ENCODE measurements around the gene PSMC5.

Gene PSMC5

DNA sequence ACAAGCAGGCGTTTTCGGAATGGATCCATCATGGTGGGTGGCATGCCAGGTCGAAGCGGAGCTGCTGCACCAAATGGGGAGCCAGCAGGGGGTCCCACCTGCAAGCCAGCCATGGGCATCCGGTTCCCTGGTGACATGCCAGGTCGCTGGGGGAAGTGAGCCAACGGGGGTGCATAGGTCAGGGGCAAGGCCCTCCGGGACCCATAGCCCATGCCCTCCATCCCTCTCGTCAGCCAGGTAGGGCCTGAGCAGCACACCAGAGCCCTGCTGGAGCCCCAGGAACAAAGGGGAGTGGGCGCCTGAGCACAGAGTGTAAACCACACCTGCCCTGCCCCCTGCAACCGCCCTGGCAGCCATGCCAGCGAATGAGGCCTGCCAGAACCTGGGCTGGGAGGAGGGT lies 10.2 kb downstream of the PSMC5 start:
- TF ChIP-seq, protein P1, sequence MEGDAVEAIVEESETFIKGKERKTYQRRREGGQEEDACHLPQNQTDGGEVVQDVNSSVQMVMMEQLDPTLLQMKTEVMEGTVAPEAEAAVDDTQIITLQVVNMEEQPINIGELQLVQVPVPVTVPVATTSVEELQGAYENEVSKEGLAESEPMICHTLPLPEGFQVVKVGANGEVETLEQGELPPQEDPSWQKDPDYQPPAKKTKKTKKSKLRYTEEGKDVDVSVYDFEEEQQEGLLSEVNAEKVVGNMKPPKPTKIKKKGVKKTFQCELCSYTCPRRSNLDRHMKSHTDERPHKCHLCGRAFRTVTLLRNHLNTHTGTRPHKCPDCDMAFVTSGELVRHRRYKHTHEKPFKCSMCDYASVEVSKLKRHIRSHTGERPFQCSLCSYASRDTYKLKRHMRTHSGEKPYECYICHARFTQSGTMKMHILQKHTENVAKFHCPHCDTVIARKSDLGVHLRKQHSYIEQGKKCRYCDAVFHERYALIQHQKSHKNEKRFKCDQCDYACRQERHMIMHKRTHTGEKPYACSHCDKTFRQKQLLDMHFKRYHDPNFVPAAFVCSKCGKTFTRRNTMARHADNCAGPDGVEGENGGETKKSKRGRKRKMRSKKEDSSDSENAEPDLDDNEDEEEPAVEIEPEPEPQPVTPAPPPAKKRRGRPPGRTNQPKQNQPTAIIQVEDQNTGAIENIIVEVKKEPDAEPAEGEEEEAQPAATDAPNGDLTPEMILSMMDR (conservative IDR thresholded peaks at IDR 0.05; ENCODE audit: low read depth, low read length): no peak
- no peak for DNase-seq (ENCODE audit: low read depth)
- no peak overlapping the region for H3K4me3 ChIP-seq (ENCODE audit: low read depth, low read length)

DNA sequence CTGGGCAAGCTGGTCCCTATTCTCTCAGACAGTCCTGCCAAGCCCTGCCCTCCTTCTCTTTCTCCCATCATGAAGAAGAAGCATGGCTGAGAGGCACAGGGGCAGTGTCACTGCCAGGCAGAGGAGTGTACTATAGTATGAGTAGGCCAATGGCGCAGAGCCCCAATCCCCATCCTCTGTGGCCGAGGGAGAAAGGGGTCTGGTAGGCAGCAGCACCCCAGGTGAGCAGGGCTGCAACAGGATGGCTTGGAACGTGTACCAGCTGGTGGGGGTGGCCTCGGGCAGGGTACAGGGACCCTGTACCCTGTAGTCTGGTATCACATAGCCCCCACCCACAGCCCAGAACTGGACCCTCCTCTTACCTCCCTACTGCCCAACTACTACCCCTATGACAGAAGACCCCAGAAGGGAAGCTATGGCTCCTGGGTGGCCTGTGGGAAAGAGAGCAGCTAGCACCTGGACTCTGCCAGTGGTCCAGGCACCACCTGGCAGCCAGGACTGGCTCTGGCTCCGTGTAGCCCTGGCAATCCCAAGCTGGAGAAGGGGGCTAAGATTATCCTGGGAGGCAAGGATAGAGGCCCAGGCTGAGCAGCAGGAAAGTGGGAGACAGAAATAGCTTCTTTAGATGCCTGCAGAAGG lies 10.8 kb downstream of the PSMC5 start:
- no peak overlapping the region for H3K4me3 ChIP-seq (ENCODE audit: low read depth, low read length)
- DNase-seq (ENCODE audit: low read depth): no peak
- TF ChIP-seq, protein P1 (conservative IDR thresholded peaks at IDR 0.05; ENCODE audit: low read depth, low read length): no peak

DNA sequence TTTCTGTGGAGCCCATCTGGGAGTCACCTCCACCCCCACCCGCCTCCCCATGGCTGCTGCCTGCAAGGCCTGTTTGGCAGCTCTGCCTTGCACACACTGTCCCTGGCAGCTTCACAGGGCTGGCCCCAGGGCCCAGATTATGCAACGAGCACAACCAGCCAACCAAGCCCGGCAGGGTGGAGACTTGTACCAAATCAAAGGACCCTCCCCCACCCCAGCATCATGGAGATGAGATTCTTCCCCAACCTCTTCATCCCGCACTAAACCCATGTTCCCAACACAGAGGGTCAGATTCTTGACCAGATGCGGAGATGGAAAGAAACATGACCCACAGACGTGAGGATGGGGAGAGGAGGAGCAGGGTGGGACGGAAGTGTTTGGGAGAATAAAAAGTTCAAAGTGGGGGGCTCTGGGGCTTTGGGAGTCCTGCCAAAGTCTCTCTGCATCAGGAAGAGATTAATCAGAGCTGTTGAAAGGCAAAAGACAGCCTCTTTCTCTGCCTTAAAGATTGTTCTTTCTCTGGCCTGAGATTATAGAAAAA lies 11.5 kb downstream of the PSMC5 start:
- no peak overlapping the region for H3K4me3 ChIP-seq (ENCODE audit: low read depth, low read length)
- DNase-seq (ENCODE audit: low read depth): peak; percentile 77

DNA sequence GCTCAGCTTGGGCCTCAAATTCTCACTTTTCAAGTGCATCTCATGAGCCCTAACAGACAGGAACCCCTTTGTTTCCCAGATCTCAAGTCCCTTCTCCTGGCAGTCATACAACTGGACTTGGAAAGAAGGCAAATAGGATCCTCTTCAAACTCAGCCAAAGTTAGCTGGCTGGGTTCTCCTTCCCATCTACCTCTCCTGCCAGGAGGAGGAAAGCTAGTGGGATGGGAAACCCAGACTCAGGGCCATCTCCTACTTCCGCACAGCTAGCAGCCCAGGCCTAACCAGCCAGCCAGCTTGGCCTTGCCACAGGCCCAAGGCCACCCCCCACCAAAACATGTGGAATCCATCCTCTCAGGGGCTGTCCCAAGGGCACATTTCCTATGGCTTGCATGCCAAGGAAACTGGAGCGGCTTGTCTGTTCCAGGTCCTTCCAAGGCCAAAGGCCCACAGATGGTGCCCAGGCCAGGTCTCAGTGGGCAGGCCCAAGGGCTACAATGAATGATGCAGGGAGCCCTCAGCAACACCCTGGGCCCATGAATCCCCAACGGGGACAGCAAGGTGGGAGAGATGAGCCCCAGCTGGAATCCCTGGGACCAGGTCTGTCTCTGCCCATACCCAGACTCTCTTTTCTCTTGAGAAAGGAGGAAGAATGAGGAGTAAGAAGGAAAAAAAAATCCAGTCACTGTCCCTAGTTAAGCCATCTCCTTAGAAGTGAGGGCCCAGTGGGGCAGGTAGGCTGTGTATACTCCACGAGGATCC lies 13.5 kb downstream of the PSMC5 start:
- TF ChIP-seq, protein P1 (conservative IDR thresholded peaks at IDR 0.05; ENCODE audit: low read depth, low read length): no peak
- no peak for DNase-seq (ENCODE audit: low read depth)
- H3K4me3 ChIP-seq (ENCODE audit: low read depth, low read length): peak overlapping the region; percentile 85

More for the DNA sequence above, 11.5 kb downstream of the PSMC5 start:
- TF ChIP-seq, protein P1 (conservative IDR thresholded peaks at IDR 0.05; ENCODE audit: low read depth, low read length): no peak

DNA sequence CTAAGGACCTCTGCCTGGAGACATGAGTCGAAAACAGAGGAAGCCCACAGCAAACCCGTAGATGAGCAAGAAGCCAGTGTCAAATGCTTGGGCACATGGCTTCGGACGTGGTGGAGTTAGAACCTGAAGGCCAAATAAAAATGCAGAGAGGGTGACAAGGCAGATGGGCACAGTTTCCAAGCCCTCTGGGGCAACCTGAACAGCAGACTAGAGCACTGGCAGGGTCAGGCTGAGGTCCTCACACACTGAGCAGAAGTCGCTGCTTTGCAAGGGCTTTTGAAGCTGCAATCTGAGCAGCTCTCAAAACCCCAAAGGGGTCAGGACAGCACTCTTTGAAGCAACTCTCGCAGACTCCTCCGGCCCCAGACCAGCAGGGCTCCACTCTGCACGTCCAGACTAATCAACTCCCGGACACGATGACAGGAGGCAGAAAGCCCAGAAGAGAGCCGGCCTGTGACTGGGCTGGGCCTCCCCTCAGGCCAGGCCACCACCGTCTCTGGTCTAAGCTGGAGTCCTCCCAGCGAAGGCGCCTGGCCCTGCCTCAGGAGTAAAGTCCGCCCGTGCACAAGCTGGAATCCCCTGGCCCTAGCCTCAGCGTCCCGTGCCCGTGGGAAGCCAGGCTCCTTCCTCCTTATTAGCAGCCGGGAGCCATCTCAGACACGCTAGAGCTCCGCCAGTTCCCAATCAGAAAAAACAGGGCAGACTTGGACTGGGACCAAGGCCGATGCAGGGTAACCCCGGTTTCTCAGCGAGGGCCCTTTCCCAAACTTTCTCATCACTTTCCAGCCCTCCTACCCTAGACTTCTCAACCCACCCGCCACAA lies 14.3 kb downstream of the PSMC5 start:
- TF ChIP-seq, protein P1 (conservative IDR thresholded peaks at IDR 0.05; ENCODE audit: low read depth, low read length): no peak
- DNase-seq (ENCODE audit: low read depth): peak; percentile 78

DNA sequence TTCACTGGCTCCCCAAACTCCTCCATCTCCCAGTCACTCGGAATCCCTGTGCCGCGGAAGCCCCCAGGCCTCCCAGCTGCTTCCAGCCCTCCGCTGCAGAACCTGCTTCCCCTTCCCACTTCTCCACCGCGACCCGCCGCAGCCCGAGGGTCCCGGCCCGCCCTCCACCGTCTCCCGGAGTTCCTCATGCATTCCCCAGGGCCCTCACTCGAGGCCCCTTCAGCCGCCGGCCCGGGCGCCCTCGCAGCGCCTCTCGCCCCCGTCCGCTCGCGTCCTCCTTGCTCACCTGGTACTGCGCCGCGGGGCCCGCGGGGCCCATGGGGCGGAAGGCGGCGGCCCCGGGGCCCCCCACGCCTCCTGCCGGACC lies 14.9 kb downstream of the PSMC5 start:
- TF ChIP-seq, protein P1 (conservative IDR thresholded peaks at IDR 0.05; ENCODE audit: low read depth, low read length): no peak
- DNase-seq (ENCODE audit: low read depth): no peak
- H3K4me3 ChIP-seq (ENCODE audit: low read depth, low read length): peak overlapping the region; percentile 85

More for the DNA sequence above, 14.3 kb downstream of the PSMC5 start:
- peak overlapping the region; percentile 85 for H3K4me3 ChIP-seq (ENCODE audit: low read depth, low read length)

All from choroid plexus epithelial cell (primary cell).